ENCODE data around the gene EPB41L1. TPM values are rescaled to one million over a fixed set of nuclear protein-coding genes. Genes with fewer than 3 reads are reported as not detected.

EPB41L1 gene
- total RNA-seq, 2 donors from 2014 or later: 17.5 to 18.1 TPM

DNA sequence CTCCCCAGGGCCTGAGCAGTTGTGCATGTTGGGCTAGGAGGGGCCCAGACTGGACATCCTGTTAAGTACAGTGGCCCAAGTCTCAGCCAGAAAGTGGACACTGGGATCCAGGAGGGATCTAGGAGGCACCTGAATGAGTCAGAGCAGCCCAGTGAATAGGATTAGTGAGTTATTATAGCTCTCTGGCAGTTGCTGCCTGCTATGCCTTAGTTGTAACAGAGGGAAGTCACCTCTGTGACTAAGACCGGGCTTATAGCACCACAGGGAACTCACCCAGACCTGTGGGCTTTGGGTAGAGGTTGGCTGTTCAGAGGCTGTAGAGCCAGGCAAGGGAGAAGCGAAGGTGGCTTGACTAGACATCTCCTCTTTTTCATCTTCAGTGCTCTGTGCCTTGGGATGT, 42.7 kb downstream of the EPB41L1 start:
- Histone ChIP-seq H3K36me3 (peaks cover 6% of the 10 kb centered on the region), H3K9me3 (no peaks in the 10 kb centered on the region), H3K4me1 (no peaks in the 10 kb centered on the region), H3K27me3 (no peaks in the 10 kb centered on the region), H3K27ac (no peak overlapping the region), H3K4me3 (no peak overlapping the region)
- DNase-seq (ENCODE audit: low spot score): no peak
- TF ChIP-seq, protein P1, sequence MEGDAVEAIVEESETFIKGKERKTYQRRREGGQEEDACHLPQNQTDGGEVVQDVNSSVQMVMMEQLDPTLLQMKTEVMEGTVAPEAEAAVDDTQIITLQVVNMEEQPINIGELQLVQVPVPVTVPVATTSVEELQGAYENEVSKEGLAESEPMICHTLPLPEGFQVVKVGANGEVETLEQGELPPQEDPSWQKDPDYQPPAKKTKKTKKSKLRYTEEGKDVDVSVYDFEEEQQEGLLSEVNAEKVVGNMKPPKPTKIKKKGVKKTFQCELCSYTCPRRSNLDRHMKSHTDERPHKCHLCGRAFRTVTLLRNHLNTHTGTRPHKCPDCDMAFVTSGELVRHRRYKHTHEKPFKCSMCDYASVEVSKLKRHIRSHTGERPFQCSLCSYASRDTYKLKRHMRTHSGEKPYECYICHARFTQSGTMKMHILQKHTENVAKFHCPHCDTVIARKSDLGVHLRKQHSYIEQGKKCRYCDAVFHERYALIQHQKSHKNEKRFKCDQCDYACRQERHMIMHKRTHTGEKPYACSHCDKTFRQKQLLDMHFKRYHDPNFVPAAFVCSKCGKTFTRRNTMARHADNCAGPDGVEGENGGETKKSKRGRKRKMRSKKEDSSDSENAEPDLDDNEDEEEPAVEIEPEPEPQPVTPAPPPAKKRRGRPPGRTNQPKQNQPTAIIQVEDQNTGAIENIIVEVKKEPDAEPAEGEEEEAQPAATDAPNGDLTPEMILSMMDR (IDR thresholded peaks at IDR 0.05): no peak

DNA sequence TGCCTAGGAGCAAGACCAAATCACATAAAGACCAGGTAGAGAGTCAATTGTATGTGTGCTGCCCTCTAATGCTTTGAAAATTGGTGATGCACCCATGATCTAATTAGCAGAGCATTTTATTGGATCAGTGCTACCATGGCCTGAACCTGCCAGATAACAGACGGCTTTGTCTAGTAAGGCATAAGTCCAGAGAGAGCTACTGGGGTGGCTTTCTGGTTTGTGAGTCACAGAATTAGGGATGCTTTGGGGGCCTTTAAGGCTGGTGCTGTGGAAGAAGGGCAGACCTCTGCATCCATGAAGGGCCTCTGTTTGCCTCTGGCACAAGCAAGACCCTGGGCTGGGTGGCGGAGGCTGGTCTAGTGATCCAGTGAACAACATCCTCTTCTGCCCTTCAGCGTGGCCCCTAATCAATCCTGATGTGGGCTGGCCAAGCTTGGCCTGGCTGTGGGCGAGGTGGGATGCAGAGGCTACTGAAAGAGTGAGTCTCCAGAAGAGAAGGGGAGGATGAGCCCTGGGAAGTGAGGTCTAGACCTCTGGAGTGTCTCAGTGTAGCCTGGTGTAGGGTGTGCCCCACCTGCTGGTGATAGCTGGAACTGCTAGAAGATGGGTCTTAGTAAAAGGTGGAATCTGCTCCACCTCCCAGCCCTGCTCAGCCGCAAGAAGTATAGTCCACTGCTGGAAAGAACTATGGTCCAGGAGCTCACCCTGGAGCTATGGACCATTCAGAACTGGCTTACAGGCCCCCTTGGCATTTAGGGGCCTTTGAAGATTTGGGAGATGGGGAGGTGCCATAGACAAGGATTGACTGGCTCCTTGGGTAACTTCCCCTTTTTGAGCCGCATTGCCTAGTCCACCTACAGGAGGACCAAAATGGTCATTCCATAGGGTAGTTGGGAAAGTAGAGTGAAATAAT, 45.1 kb downstream of the EPB41L1 start:
- H3K36me3 ChIP-seq: peaks cover 3% of the 10 kb centered on the region
- H3K4me1 ChIP-seq: no peaks in the 10 kb centered on the region
- H3K4me3 ChIP-seq: no peak overlapping the region
- TF ChIP-seq, protein P1 (IDR thresholded peaks at IDR 0.05): peak; percentile 92 to 94
- H3K9me3 ChIP-seq: no peaks in the 10 kb centered on the region
- peak; percentile 86 for DNase-seq (ENCODE audit: low spot score)
- no peak overlapping the region for H3K27ac ChIP-seq
- H3K27me3 ChIP-seq: no peaks in the 10 kb centered on the region

DNA sequence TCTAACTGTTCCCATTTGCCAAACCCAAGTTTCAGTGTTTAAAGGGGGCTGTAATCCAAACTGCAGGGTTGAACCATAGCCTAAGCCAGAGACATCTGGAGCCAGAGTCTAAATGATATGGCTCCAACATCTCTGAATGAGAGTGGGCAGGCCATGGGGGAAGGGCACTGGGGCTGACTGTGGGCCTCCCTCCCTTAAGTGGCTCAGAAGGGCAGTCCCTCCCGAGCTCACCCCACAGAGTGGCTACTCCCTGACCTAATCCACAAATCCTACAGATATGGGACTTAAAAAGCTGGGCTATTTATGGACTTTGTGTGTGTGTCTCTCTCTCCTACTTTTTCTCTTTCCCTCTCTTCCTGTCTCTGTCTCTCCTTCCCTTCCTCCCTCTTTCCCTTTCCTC, 45.9 kb downstream of the EPB41L1 start:
- Histone ChIP-seq H3K4me1 (no peaks in the 10 kb centered on the region), H3K4me3 (no peak overlapping the region), H3K27me3 (no peaks in the 10 kb centered on the region), H3K9me3 (no peaks in the 10 kb centered on the region), H3K27ac (no peak overlapping the region), H3K36me3 (no peaks in the 10 kb centered on the region)
- no peak for DNase-seq (ENCODE audit: low spot score)
- TF ChIP-seq, protein P1 (IDR thresholded peaks at IDR 0.05): no peak

DNA sequence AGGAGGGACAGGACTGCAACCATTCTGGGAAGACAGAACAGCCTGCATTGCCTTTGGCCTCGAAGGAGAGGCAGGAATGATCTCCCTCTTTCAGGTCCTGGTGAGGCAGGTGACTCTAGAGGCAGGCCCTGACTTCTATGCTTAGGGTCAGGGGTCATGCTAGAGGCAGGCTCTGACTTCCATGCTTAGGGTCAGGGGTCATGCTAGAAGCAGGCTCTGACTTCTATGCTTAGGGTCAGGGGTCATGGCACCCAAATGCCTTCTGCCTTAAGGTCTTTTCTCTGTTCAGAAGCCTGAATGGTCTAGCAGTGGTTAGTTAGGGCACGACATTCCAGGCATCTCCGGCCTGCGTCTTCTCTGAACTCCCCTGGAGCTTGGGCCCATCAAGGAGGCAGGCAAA, 46.7 kb downstream of the EPB41L1 start:
- H3K27me3 ChIP-seq: no peaks in the 10 kb centered on the region
- H3K36me3 ChIP-seq: no peaks in the 10 kb centered on the region
- no peak overlapping the region for H3K4me3 ChIP-seq
- no peaks in the 10 kb centered on the region for H3K9me3 ChIP-seq
- TF ChIP-seq, protein P1 (IDR thresholded peaks at IDR 0.05): no peak
- no peak for DNase-seq (ENCODE audit: low spot score)
- no peak overlapping the region for H3K27ac ChIP-seq
- H3K4me1 ChIP-seq: no peaks in the 10 kb centered on the region

DNA sequence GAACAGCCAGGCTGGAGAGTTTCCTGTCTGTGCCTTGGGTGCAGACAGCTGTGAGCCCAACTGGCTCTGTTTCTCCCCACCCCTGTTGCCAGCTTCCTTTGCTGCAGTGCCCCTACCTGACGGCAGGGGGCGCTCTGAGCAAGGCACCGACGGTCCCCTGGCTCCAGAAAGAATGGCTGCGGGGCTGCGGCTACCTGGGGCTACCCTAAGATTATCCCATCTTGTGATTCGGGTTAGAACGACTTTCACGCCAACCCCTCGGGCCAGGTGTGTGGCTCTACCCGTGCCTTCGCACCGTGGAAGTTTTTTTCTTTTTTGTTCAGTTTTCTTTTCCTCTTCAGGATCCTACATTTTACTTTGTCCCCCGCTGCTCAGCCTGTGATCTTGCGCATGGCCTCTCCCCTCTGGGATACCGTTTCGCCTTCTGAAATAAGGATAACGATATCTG, 48.4 kb downstream of the EPB41L1 start:
- Histone ChIP-seq H3K4me3 (no peak overlapping the region), H3K27ac (no peak overlapping the region), H3K36me3 (no peaks in the 10 kb centered on the region), H3K9me3 (no peaks in the 10 kb centered on the region), H3K4me1 (no peaks in the 10 kb centered on the region), H3K27me3 (no peaks in the 10 kb centered on the region)
- peak; percentile 59 for DNase-seq (ENCODE audit: low spot score)
- TF ChIP-seq, protein P1 (IDR thresholded peaks at IDR 0.05): peak; percentile 94 to 97
